Prostate gland (tissue), 2 donors: ENCODE measurements around the gene BOK.

Experiments used
- CTCF ChIP-seq, 4 experiments: fragments of 200-600 bp in 2 of 4; fragments of 450-650 bp in 2 of 4; sonication (generic) in 2 of 4; IDR thresholded peaks; 1 replicate in 3 of 4; 2 replicates in 1 of 4; pipeline ENCODE4 v1.5.1; 2016 to 2019; ENCODE audit warnings: antibody characterized with exemption in 4 of 4, mild to moderate bottlenecking in 2 of 4, moderate library complexity in 2 of 4
- POLR2A ChIP-seq: fragments of 450-650 bp; IDR thresholded peaks from one replicate; pipeline ENCODE4 v1.6.1; 2016; ENCODE audit warnings: antibody characterized with exemption, mild to moderate bottlenecking
- POLR2AphosphoS5 ChIP-seq: sonication (generic); formaldehyde crosslinking; IDR thresholded peaks from one replicate; pipeline ENCODE4 v1.6.1; 2017; ENCODE audit warnings: antibody characterized with exemption

- no peak for TF ChIP-seq CTCF (IDR thresholded peaks at IDR 0.05)
- TF ChIP-seq POLR2AphosphoS5: no peak
- TF ChIP-seq POLR2A: no peak
Observed at GRCh38 chr2:241563981-241564595, 5.5 kb downstream of the BOK start.
